ENCODE data around the gene HNRNPK.
"Not testable (repeated sequence)": the region's sequence is repeated elsewhere in the genome, so short reads cannot be mapped to it uniquely, and the experiment has no call there.

Gene HNRNPK

DNA sequence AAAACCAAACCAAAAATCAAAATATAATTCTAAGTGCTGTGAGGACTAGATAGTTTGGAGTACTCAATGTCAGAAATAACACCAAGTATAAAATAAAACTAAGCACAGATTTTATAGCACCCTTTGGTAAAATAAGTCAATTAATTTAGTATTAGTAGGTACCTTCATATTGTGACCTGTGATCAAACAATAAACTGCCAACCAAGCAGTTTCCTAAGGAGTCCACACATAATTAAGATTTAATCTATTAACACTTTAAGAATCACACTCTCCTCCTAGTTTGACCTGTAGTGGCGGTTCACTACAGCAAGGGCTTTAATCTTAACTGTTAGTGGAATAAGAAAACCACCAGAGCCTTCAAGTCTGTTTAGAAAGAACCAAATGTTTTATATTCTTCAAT lies 2.8 kb downstream of the HNRNPK start:
- DNase-seq: no peak

DNA sequence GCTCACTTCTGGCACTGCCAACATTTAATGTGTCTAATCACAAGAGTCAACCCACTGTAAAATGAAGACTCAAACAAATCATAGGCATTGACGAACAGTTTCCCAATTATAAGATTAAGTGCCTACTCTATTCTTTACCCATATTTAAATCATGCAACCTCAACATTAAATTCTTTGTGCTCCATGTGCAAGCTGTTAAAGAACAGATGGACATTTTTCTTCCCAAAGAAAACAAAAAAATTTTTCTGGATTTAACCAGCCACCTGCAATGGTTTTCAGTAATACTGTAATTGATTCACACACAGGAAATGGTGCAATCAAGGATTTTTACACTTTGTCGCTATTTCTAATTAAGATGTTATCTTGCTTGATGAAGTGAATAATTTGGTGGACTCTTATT lies 3.6 kb downstream of the HNRNPK start:
- DNase-seq: no peak

DNA sequence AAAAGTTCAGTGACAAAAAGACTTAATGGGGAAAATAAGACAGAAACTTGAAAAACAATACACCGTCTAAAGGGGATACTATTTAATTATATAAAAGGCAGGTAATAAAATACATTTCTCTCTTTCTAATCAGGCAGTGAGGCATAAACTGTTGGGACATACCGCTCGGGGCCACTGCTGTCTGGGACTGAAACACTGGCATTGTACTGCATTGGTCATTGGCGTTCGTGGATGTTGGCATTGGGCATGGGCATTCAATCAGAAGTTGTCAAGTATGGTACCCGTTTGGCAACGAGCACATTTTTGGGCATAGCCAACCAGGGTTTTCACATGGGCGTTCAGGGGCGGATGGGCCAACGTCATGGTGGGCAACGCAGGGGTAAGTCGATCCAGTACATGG lies 4.7 kb downstream of the HNRNPK start:
- DNase-seq: no peak

DNA sequence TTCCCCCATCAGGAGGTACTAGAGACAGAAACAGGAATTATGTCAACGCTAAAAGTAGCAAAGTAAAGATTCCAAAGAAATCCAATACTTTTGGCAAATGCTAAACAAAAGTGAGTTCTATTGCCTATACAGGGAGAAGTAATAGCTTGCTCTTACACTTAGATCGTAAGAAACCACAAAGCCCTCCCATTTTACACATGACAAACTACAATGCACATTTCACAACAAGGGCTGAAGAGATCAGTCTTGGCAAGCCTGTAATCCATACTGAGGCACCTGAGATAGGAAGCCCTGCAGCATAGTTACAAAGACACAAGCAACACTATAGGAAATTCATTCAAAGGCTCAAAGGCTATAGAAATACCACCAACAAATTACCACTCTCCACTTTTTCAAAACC lies 7.7 kb downstream of the HNRNPK start:
- no peak for DNase-seq

DNA sequence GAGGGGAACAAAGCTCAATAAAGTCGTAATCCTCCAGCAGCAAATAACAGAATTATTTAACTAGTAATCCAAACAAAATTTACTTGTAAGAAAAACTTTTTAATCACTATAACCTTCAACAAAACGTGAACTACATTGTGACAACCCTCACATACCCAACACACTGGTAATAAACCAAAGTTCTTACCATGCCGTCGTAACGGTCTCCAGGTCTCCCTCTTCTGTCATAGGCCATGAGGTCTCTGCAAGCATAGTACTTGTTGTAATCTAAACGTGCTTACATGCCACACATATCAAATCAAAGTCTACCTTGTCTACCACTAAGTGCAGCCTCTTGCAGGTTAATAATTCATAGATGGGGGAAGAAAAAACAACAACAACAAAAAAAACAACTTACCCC lies 8.5 kb downstream of the HNRNPK start:
- no peak for DNase-seq

DNA sequence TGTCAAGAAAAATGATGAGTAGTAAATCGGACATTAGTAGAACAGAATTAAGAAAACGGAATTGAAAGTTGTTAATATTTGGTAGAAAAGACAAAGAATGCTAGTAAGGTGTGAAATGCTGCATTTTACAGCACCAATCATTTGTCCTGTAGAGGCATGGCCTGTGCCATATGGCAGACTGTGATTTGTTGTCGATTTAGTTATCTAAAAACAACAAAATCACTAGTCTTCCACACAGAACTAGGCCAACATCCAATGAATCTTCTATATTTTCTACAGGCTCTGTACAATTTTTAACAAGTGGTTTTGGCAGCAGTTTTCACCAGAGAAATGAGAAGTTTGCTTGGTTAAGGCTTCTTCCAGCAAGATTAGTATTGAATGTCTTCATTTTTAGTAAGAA lies 10.4 kb downstream of the HNRNPK start:
- DNase-seq: no peak

DNA sequence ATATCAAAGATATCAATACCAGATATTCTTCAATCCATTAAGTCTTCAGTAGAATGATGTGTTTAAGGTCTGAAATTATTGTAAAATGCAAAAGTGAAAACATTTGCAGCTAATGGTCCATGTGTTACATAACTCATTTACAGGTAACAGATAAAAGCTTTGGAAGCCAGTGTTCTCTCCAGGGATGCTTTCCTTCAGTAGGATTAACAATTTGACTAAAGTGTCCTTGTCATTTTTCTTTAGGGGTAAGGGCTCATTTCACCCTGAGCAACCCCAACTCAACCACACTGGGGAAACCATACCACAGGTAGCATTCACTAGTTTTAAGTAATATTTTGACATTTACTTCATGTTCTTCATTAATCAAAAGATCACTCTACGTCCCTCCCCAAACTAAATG lies 12.9 kb downstream of the HNRNPK start:
- no peak for DNase-seq

DNA sequence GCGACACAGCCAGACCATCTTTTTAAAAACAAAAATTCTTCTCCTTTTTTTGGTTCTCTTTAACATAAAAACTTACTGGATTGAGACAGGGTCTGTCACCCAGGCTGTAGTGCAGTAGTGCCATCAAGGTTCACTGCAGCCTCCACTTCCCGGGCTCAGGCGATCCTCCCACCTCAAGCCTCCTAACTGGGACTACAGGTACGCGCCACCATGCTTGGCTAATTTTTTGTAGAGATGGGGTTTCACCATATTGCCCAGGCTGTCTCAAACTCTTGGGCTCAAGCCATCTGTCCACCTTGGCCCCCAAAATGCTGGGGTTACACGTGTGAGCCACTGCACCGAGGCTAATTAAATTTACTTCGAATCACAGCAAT lies 13.8 kb downstream of the HNRNPK start:
- DNase-seq: no peak

DNA sequence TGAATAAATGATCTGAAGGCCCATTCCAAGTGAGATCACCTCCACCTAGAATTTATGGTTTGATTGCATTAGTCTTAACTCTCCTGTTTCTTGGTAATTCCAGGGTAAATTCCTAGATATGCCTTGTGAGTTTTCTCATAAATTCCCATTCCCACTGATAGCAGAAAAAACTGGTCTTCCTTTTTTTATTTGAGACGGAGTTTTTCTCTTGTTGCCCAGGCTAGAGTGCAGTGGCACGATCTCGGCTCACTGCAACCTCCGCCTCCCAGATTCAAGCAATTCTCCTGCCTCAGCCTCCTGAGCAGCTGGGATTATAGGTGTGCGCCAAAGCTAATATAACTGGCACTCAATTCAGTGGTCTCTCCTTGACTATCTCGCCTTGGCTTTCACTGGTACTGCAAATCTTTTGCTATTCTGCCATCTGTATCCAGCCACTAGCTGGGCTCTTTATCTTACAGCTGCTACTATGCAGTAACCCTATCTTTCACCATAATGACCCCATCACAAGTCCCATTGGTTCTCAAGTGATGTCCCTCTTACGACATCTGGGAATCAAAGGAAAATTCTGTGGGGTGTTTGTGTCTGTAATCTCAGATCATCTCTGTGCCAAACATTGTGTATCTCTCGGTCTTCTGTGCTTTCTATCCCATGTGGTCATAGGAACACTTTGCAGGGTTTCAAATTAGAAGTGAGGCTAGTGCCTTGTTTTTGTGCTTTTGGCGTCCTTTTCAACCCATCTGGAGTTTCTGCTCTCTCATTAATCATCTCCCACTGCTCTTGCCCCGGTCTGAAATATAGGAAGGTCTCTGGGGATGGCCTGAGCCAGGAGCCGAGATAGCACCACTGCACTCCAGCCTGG lies 14.4 kb downstream of the HNRNPK start:
- no peak for DNase-seq

DNA sequence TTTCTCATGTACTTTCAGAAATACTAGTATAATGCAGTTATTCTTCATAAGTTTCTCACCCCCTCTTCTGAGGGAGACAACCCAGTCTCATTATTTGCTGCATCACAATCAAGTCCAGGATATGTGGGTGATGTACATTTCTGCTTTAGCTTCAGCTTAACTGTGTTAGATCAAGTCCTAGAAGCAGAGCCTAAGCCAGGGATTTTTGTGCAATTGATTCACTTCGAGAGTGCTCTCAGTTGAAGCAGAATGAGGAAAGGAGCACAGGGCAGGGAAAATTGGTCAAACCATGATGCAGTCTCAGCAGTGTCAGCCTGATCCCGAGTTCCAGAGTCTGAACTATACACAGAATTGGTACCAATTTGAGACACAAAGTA lies 15.1 kb downstream of the HNRNPK start:
- no peak for DNase-seq

DNA sequence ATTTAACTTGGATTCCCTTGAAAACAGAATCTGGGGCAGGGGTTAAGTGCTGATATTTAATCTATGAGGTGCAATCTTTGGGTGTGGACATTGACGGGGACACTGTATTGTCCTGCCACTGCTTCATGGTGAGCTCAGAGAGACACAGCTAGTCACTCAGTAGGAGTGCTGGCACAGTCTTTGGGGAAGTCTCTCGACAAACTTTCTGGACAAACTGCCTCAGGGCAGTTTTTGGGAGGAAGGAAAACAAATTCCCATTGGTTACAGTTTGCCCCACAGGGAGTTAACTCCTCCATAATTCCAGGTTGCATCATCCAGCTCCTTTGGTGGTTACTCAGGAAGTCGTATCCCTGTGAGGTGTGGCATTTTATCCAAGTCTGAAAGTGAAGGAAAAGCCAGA lies 17.9 kb downstream of the HNRNPK start:
- no peak for DNase-seq

DNA sequence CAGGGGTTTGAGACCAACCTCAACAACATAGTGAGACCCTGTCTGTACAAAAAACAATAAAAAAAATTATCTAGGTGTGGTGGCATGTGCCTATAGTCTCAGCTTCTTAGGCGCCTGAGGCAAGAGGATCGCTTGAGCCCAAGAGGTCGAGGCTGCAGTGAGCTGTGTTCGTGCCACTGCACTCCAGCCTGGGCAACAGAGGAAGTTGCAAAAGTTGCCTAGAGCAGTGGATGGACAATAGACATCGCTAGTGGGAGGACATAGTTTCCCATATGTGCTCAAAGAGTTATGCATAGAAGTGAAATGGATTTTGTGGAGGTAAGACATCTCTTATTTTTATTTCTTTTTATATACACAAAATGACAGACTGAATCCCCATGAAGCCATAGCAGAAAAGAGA lies 19.0 kb downstream of the HNRNPK start:
- DNase-seq: no peak

DNA sequence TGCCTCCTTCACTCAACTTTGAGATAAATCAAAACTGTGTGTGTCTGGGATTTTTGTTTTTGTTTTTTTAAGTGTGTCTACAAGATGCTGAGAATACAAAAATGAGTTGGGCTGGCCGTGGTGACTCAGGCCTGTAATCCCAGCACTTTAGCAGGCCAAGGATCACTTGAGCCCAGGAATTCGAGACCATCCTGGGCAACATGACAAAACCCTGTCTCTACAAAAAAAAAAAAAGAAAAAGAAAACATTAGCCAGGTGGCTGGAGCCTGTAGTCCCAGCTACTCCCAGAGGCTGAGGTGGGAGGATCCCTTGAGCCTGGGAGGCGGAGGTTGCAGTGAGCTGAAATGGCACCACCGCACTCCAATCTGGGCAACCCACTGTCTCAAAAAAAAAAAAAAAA lies 21.0 kb downstream of the HNRNPK start:
- DNase-seq: no peak

DNA sequence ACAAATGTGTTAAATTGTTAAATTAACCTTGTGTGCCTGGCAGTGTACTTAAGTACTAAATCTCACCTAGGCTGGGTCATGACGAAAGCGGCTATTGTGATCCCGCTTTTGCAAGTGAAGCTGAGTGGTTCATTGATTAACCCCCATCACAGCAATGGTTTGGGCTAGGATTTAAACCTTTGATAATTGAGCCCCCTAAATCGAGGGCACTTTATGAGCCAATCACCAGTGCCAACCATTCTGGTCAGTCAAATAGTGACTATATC lies 22.8 kb downstream of the HNRNPK start:
- no peak for DNase-seq

DNA sequence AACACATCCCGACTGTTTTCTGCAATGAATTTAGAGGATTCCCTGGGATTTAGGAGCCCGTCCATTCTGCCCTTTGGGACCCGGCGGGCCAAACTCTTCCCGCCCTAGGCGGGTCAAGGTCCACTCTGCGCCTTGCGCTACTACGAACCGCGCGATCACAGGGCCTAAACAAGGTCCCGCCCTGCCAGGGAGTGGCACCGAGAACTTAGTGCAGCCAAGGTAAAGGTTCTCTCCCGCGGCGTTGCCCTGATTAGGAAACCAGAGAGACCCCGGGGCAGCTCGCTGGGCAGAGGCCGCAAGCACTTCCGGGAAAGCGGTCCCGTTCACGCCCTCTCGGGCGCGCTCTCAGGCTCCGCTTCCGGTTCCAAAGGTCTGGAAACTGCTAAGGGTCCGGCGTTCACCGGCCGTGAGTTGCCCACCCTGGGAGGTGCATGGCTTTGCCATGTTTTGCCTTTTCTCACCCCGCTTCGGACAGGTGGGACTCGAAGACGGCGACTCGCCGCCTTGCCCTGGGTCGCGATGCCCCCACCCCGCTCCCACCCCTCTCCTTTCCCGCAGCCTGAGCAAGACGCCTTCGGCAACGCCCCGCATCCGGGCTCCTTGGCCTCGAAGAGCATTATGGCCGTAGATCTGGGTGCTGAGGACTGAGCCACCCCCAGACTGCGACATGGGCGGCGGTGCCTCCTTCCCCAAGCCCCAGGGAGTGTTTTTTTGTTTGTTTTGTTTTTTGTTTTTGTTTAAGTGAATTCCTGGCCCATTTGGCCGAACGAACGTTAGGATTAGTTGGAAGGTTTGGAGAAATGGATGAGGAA lies 23.4 kb downstream of the HNRNPK start:
- peak in 57 of 58 donors; percentile 12 to 91 (median 67) for DNase-seq

DNA sequence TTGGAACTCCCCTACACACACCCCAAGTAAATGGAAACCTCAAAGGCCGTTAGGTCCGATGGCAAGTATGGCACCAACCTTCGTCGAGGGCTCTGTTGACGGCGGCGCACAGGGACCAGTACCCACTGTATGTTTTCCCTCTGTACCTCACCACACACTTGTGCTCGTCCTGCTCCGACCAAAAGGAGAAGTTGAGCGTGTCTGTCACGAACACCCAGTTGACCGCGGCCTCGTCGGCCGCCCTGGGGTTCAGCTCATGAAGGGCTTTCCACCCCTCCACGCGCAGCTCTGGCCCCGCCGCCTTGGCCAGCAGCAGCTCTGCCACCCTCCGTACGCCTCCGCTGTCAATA lies 24.0 kb downstream of the HNRNPK start:
- peak in 23 of 58 donors; percentile 7 to 64 (median 39) for DNase-seq

DNA sequence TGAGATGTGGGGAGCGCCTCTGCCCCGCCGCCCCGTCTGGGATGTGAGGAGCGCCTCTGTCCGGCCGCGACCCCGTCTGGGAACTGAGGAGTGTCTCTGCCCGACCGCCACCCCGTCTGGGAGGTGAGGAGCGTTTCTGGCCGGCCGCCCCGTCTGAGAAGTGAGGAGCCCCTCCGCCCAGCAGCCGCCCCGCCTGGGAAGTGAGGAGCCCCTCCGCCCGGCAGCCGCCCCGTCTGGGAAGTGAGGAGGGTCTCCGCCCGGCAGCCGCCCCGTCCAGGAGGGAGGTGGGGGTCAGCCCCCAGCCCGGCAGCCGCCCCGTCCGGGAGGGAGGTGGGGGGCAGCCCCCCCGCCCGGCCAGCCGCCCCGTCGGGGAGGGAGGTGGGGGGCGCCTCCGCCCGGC lies 31.9 kb downstream of the HNRNPK start:
- not testable (repeated sequence) for DNase-seq

DNA sequence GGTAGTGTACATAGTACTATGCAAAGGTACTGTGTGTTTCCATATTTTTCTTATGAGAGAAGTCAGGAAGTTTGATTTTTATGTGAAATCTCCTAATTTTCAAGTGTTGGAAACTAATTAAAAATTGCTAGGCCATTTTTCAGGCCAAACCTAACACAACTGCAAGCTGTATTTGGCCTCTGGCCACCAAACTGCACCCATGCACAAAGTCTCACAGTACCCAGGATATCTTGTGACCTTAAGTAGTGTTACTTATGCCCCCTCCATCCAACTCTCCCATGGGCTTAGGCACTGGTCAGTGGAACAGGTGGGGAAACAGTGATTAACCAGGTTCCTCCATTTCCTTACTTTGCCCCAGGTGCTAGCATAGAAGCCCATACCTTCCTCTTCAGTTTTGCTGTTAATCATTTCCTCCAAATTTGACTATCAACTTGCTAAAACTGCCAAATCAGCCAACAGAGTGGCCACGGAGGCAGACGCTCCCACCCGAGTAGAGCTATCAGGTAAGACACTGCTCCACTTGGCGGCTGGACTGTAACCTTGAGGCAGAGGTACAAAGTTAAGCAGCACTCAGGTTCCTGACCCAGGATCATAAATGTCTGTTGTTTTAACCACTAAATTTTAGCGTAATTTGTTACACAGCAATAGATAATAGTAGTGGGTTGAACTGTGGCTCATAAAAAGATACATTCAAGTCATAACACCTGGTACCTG lies 39.3 kb downstream of the HNRNPK start:
- no peak for DNase-seq

DNA sequence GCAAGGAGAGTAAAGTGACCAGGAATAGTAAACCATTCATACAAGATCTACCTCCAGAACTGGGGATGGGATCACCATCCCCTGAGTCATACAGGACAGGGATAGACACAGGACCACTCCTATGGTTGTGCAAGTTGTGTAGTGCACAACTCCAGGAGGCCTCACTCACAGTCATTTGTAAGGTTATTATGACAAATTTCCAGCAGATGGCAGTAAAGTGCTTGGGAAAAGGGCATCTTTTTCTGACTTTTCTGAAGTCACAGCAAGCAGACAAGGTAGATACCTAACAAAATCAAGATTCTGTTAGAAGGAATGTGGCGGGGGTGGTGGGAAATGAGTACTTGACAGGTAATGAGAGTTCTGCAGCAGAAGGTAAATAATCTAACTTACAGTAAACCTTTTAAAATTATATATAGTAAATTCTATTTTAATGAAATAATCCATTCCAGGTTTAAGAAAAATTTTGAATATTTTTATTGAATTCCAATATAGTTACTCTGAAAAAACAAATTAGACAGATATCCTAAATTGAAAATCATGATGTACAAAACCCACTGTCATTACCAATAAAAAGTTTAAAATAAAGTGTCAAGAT lies 42.1 kb downstream of the HNRNPK start:
- DNase-seq: peak in 7 of 58 donors; percentile 2 to 37 (median 6)

DNA sequence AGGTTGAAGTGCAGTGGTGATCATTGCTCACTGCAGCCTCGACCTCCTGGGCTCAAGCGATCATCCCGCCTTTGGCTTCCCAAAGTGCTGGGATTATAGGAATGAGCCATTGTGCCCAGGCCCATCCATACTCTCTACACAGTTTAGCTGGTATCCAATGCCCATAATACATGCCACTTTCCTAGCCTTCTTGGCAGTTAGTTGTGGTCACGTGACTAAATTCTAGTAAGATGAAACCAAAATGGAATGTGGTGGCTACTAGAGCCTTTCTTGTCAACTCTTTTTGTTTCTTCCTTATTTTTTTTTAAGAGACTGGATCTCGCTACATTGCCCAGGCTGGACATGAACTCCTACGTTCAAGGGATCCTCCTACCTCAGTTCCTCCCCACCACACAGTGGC lies 43.5 kb downstream of the HNRNPK start:
- no peak for DNase-seq

DNA sequence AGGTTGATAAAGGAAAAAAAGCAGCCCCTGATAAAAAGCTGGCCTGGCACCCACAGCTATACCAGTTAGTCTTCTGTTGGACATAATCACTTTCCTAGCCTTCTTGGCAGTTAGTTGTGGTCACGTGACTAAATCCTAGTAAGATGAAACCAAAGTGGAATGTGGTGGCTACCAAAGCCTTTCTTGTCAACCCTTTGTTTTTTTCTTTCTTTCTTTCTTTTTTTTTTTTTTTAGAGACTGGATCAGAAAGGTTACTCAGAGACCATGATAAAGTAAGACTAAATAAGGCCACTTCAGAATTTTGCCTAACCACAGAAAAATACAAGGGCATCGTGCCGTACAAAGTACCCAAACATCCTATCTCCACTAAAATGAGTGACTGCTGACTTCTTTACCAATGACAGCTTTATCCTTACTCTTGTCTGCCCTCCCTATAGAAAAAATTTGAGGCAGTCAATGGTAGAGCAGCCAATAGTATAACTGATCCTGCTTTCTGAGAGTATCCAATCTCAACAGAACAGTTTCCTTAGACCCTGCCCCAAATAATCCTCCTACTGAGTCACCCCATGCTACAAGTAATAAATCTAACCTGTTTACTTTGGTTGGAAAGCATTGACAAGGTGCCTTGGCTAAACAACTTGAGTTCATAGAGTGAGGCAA lies 44.6 kb downstream of the HNRNPK start:
- DNase-seq: no peak
